ENCODE results near the gene HNF4A. TPM values are rescaled to one million over a fixed set of nuclear protein-coding genes. Genes with fewer than 3 reads are reported as not detected.
A peak's percentile ranks its signal among the peaks of the same experiment; 100 is the strongest.

The HNF4A gene
- total and polyA plus RNA-seq, 2 of the 13 experiments (the other 11 are each of a cell fraction or from before 2014, with no cell fraction given), result 80.9 to 169 TPM

- TF ChIP-seq, protein P1, sequence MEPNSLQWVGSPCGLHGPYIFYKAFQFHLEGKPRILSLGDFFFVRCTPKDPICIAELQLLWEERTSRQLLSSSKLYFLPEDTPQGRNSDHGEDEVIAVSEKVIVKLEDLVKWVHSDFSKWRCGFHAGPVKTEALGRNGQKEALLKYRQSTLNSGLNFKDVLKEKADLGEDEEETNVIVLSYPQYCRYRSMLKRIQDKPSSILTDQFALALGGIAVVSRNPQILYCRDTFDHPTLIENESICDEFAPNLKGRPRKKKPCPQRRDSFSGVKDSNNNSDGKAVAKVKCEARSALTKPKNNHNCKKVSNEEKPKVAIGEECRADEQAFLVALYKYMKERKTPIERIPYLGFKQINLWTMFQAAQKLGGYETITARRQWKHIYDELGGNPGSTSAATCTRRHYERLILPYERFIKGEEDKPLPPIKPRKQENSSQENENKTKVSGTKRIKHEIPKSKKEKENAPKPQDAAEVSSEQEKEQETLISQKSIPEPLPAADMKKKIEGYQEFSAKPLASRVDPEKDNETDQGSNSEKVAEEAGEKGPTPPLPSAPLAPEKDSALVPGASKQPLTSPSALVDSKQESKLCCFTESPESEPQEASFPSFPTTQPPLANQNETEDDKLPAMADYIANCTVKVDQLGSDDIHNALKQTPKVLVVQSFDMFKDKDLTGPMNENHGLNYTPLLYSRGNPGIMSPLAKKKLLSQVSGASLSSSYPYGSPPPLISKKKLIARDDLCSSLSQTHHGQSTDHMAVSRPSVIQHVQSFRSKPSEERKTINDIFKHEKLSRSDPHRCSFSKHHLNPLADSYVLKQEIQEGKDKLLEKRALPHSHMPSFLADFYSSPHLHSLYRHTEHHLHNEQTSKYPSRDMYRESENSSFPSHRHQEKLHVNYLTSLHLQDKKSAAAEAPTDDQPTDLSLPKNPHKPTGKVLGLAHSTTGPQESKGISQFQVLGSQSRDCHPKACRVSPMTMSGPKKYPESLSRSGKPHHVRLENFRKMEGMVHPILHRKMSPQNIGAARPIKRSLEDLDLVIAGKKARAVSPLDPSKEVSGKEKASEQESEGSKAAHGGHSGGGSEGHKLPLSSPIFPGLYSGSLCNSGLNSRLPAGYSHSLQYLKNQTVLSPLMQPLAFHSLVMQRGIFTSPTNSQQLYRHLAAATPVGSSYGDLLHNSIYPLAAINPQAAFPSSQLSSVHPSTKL (CRISPR knock-in tag; IDR thresholded peaks at IDR 0.05), result peak; percentile 19
- TF ChIP-seq ELF1 (CRISPR knock-in tag; IDR thresholded peaks at IDR 0.05) (peak; percentile 68; the same call in 1 of the 2 replicates), ETV5 (CRISPR knock-in tag; IDR thresholded peaks at IDR 0.05; ENCODE audit: borderline replicate concordance) (peak; percentile 59; the same call in 1 of the 2 replicates), CBFB (CRISPR knock-in tag; IDR thresholded peaks at IDR 0.05) (no peak), LCORL (IDR thresholded peaks at IDR 0.05) (0 out of 2 replicates have a peak, but pooled peaks have one; percentile 15), LCORL (CRISPR knock-in tag; IDR thresholded peaks at IDR 0.05) (peak; percentile 80), KLF13 (CRISPR knock-in tag; IDR thresholded peaks at IDR 0.05) (0 out of 2 replicates have a peak, but pooled peaks have one; percentile 29), ZNF780A (CRISPR knock-in tag; IDR thresholded peaks at IDR 0.05) (no peak), TBX2 (CRISPR knock-in tag; IDR thresholded peaks at IDR 0.05; ENCODE audit: borderline replicate concordance) (peak; percentile 48; the same call in 1 of the 2 replicates), CEBPG (CRISPR knock-in tag; IDR thresholded peaks at IDR 0.05) (peak; percentile 8; the same call in 1 of the 2 replicates), RARA (CRISPR knock-in tag; IDR thresholded peaks at IDR 0.05) (0 out of 2 replicates have a peak, but pooled peaks have one; percentile 19), IRF2 (CRISPR knock-in tag; IDR thresholded peaks at IDR 0.05) (0 out of 2 replicates have a peak, but pooled peaks have one; percentile 21), TEAD3 (CRISPR knock-in tag; optimal IDR thresholded peaks at IDR 0.05; ENCODE audit: borderline replicate concordance) (peak; percentile 43), EHMT2 (IDR thresholded peaks at IDR 0.05; ENCODE audit: borderline replicate concordance, low read depth, low read length) (0 out of 2 replicates have a peak, but pooled peaks have one; percentile 27), PPARG (CRISPR knock-in tag; conservative IDR thresholded peaks at IDR 0.05) (peak; percentile 60; the same call in 1 of the 2 replicates), FOXP1 (IDR thresholded peaks at IDR 0.05) (no peak), FOXP1 (CRISPR knock-in tag; IDR thresholded peaks at IDR 0.05) (no peak)
- TF ChIP-seq, protein P2, sequence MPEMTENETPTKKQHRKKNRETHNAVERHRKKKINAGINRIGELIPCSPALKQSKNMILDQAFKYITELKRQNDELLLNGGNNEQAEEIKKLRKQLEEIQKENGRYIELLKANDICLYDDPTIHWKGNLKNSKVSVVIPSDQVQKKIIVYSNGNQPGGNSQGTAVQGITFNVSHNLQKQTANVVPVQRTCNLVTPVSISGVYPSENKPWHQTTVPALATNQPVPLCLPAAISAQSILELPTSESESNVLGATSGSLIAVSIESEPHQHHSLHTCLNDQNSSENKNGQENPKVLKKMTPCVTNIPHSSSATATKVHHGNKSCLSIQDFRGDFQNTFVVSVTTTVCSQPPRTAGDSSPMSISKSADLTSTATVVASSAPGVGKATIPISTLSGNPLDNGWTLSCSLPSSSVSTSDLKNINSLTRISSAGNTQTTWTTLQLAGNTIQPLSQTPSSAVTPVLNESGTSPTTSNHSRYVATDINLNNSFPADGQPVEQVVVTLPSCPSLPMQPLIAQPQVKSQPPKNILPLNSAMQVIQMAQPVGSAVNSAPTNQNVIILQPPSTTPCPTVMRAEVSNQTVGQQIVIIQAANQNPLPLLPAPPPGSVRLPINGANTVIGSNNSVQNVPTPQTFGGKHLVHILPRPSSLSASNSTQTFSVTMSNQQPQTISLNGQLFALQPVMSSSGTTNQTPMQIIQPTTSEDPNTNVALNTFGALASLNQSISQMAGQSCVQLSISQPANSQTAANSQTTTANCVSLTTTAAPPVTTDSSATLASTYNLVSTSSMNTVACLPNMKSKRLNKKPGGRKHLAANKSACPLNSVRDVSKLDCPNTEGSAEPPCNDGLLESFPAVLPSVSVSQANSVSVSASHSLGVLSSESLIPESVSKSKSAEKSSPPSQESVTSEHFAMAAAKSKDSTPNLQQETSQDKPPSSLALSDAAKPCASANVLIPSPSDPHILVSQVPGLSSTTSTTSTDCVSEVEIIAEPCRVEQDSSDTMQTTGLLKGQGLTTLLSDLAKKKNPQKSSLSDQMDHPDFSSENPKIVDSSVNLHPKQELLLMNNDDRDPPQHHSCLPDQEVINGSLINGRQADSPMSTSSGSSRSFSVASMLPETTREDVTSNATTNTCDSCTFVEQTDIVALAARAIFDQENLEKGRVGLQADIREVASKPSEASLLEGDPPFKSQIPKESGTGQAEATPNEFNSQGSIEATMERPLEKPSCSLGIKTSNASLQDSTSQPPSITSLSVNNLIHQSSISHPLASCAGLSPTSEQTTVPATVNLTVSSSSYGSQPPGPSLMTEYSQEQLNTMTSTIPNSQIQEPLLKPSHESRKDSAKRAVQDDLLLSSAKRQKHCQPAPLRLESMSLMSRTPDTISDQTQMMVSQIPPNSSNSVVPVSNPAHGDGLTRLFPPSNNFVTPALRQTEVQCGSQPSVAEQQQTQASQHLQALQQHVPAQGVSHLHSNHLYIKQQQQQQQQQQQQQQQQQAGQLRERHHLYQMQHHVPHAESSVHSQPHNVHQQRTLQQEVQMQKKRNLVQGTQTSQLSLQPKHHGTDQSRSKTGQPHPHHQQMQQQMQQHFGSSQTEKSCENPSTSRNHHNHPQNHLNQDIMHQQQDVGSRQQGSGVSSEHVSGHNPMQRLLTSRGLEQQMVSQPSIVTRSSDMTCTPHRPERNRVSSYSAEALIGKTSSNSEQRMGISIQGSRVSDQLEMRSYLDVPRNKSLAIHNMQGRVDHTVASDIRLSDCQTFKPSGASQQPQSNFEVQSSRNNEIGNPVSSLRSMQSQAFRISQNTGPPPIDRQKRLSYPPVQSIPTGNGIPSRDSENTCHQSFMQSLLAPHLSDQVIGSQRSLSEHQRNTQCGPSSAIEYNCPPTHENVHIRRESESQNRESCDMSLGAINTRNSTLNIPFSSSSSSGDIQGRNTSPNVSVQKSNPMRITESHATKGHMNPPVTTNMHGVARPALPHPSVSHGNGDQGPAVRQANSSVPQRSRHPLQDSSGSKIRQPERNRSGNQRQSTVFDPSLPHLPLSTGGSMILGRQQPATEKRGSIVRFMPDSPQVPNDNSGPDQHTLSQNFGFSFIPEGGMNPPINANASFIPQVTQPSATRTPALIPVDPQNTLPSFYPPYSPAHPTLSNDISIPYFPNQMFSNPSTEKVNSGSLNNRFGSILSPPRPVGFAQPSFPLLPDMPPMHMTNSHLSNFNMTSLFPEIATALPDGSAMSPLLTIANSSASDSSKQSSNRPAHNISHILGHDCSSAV (CRISPR knock-in tag; IDR thresholded peaks at IDR 0.05; ENCODE audit: borderline replicate concordance), result no peak
Observed at GRCh38 chr20:44435630-44436335, 80.3 kb downstream of the HNF4A start (continued).
